H1 (cell line): Measurements from ENCODE around the gene SMYD3. TPM values are rescaled to one million over a fixed set of nuclear protein-coding genes. Genes with fewer than 3 reads are reported as not detected.

ENCODE experiments used
- CTCF ChIA-PET: fragments of 300-600 bp; sonication (Branson Sonifier 250); formaldehyde crosslinking; loops from one replicate; lab custom pipeline; 2021; ENCODE audit not compliant: partially characterized antibody; lab: Charles Lee
- POLR2A ChIA-PET: fragments of 300-600 bp; sonication (Branson Sonifier 250); formaldehyde crosslinking; loops from one replicate; lab custom pipeline; 2021; ENCODE audit warnings: inconsistent platforms; ENCODE audit not compliant: partially characterized antibody; lab: Charles Lee
- DNase-seq, 2 experiments: peaks; one replicate each; pipeline versions ENCODE4 v3.0.0 to v3.0.0-alpha.2; 2010 to 2022; ENCODE audit warnings: low spot score in 2 of 2, low read depth in 1 of 2, mixed read lengths in 1 of 2
- FAIRE-seq: peaks from 2 replicates; lab custom pipeline; 2011; peaks lifted over from hg19 to GRCh38; lab: Jason Lieb, UNC
- H2AFZ ChIP-seq: 2 replicates; pipeline ENCODE4 v1.8.1; 2012; ENCODE audit warnings: low read length, inconsistent platforms
- H2AK5ac ChIP-seq: 2 replicates; pipeline ENCODE4 v1.6.1; 2013; ENCODE audit warnings: low read depth, low read length
- H2BK120ac ChIP-seq: replicated peaks from 2 replicates; pipeline ENCODE3; 2013; ENCODE audit warnings: low read depth, low read length, inconsistent platforms
- H2BK12ac ChIP-seq: 2 replicates; pipeline ENCODE4 v1.6.1; 2013; ENCODE audit warnings: low read depth, low read length
- H2BK15ac ChIP-seq: 2 replicates; pipeline ENCODE4 v1.6.1; 2013; ENCODE audit warnings: low read length
- H2BK20ac ChIP-seq: 2 replicates; pipeline ENCODE4 v1.6.1; 2013; ENCODE audit warnings: low read length
- H2BK5ac ChIP-seq: 2 replicates; pipeline ENCODE4 v1.6.1; 2013; ENCODE audit warnings: low read depth, low read length
- H3K14ac ChIP-seq: 2 replicates; pipeline ENCODE4 v1.6.1; 2013; ENCODE audit warnings: inconsistent platforms; ENCODE audit not compliant: insufficient read length
- H3K18ac ChIP-seq: 2 replicates; pipeline ENCODE4 v1.6.1; 2013; ENCODE audit warnings: low read length; ENCODE audit errors: extremely low read depth
- H3K23ac ChIP-seq: 2 replicates; pipeline ENCODE4 v1.6.1; 2013; ENCODE audit warnings: inconsistent platforms; ENCODE audit not compliant: insufficient read length
- H3K23me2 ChIP-seq: 2 replicates; pipeline ENCODE4 v1.6.1; 2013; ENCODE audit warnings: low read depth, low read length
- H3K27ac ChIP-seq: 2 replicates; pipeline ENCODE4 v1.6.1; 2011; ENCODE audit warnings: low read depth, low read length, inconsistent platforms
- H3K27me3 ChIP-seq, 4 experiments: replicated peaks in 1 of 4; 1 replicate in 1 of 4; 2 replicates in 3 of 4; pipeline versions ENCODE4 v1.6.1 to v1.8.1; 2011 to 2013; ENCODE audit warnings: low read length in 3 of 4, mild to moderate bottlenecking in 3 of 4, inconsistent platforms in 2 of 4, mixed read lengths in 2 of 4, moderate library complexity in 1 of 4; ENCODE audit not compliant: control insufficient read depth in 3 of 4, insufficient read depth in 3 of 4; ENCODE audit errors: extremely low read depth in 1 of 4
- H3K36me3 ChIP-seq, 4 experiments: 2 replicates each; pipeline versions ENCODE4 v1.6.1 to v1.8.1; 2011 to 2013; ENCODE audit warnings: mild to moderate bottlenecking in 4 of 4, low read length in 3 of 4, moderate library complexity in 2 of 4, control low read depth in 1 of 4, inconsistent platforms in 1 of 4; ENCODE audit not compliant: insufficient read depth in 4 of 4, control insufficient read depth in 2 of 4
- H3K4ac ChIP-seq: replicated peaks from 2 replicates; pipeline ENCODE3; 2013; ENCODE audit warnings: low read length, low read depth, mixed read lengths, inconsistent platforms; ENCODE audit not compliant: insufficient read length
- H3K4me1 ChIP-seq, 4 experiments: replicated peaks in 1 of 4; 1 replicate in 1 of 4; 2 replicates in 3 of 4; pipeline versions ENCODE4 v1.6.1 to v1.8.1; 2011 to 2013; ENCODE audit warnings: low read length in 3 of 4, inconsistent platforms in 2 of 4, mixed read lengths in 1 of 4; ENCODE audit not compliant: insufficient read depth in 4 of 4, control insufficient read depth in 3 of 4
- H3K4me2 ChIP-seq, 2 experiments: 2 replicates each; pipeline versions ENCODE4 v1.6.1 to v1.8.1; 2011 to 2013; ENCODE audit warnings: low read depth in 2 of 2, low read length in 2 of 2, control low read depth in 1 of 2, inconsistent platforms in 1 of 2, mild to moderate bottlenecking in 1 of 2; ENCODE audit not compliant: insufficient read depth in 1 of 2
- H3K4me3 ChIP-seq, 4 experiments: fragments of 200-600, 300-600 bp in 1 of 4; sonication (generic), shearing (Covaris generic), sonication (Bioruptor Twin) in 1 of 4; 2 replicates each; pipeline versions ENCODE4 v1.5.1 to v1.8.1; 2011 to 2016; ENCODE audit warnings: low read length in 4 of 4, low read depth in 3 of 4, control low read depth in 2 of 4, inconsistent platforms in 2 of 4, mild to moderate bottlenecking in 2 of 4, mixed read lengths in 1 of 4, moderate library complexity in 1 of 4; ENCODE audit not compliant: insufficient read depth in 2 of 4; ENCODE audit errors: extremely low read depth in 1 of 4
- H3K56ac ChIP-seq: replicated peaks from 2 replicates; pipeline ENCODE3; 2013; ENCODE audit warnings: low read depth, mild to moderate bottlenecking, mixed read lengths, low read length, inconsistent platforms; ENCODE audit not compliant: insufficient read length
- H3K79me1 ChIP-seq: 2 replicates; pipeline ENCODE4 v1.6.1; 2013; ENCODE audit warnings: low read depth, low read length, control low read depth
- H3K79me2 ChIP-seq, 2 experiments: 2 replicates each; pipeline versions ENCODE4 v1.6.1 to v1.8.1; 2012 to 2013; ENCODE audit warnings: low read length in 2 of 2, mild to moderate bottlenecking in 2 of 2, inconsistent platforms in 1 of 2; ENCODE audit not compliant: insufficient read depth in 2 of 2, control insufficient read depth in 1 of 2
- H3K9ac ChIP-seq, 4 experiments: replicated peaks in 1 of 4; 1 replicate in 1 of 4; 2 replicates in 3 of 4; pipeline versions ENCODE4 v1.6.1 to v1.8.1; 2011 to 2013; ENCODE audit warnings: low read depth in 3 of 4, low read length in 3 of 4, control low read depth in 2 of 4, mild to moderate bottlenecking in 2 of 4, moderate library complexity in 2 of 4, inconsistent platforms in 1 of 4; ENCODE audit errors: extremely low read depth in 1 of 4
- H3K9me3 ChIP-seq, 2 experiments: 2 replicates each; pipeline versions ENCODE4 v1.6.1 to v1.8.1; 2012 to 2013; ENCODE audit warnings: mild to moderate bottlenecking in 2 of 2, moderate library complexity in 2 of 2, control low read depth in 1 of 2, inconsistent platforms in 1 of 2, low read depth in 1 of 2, low read length in 1 of 2, mixed read lengths in 1 of 2; ENCODE audit not compliant: insufficient read depth in 2 of 2
- H4K20me1 ChIP-seq, 2 experiments: replicated peaks in 1 of 2; 2 replicates each; pipeline versions ENCODE3 to v1.8.1; 2011 to 2013; ENCODE audit warnings: inconsistent platforms in 2 of 2, low read length in 2 of 2, mild to moderate bottlenecking in 1 of 2; ENCODE audit not compliant: insufficient read depth in 2 of 2, control insufficient read depth in 1 of 2
- H4K5ac ChIP-seq: 2 replicates; pipeline ENCODE4 v1.6.1; 2013; ENCODE audit warnings: low read length, low read depth, mixed read lengths, inconsistent platforms; ENCODE audit not compliant: insufficient read length
- H4K8ac ChIP-seq: 2 replicates; pipeline ENCODE4 v1.8.0; 2013; ENCODE audit warnings: mild to moderate bottlenecking, moderate library complexity, low read length, inconsistent platforms; ENCODE audit not compliant: insufficient read depth; ENCODE audit errors: extremely low read depth
- H4K91ac ChIP-seq: replicated peaks from 2 replicates; pipeline ENCODE3; 2013; ENCODE audit warnings: low read length, mixed read lengths, inconsistent platforms; ENCODE audit not compliant: insufficient read length
- CBX5 ChIP-seq: fragments of 300-800, 300-1000 bp; sonication (generic); IDR thresholded peaks from 2 replicates; pipeline ENCODE4 v1.7.1; 2016; ENCODE audit warnings: antibody characterized with exemption, low read length, low read depth
- CEBPB ChIP-seq: IDR thresholded peaks from 2 replicates; pipeline ENCODE4 v1.6.1; 2012; ENCODE audit warnings: low read depth, low read length
- FOSL1 ChIP-seq: IDR thresholded peaks from 2 replicates; pipeline ENCODE4 v1.6.1; 2011; ENCODE audit warnings: mild to moderate bottlenecking, low read depth, low read length, moderate library complexity; ENCODE audit not compliant: insufficient read depth
- JUN ChIP-seq: IDR thresholded peaks from 2 replicates; pipeline ENCODE4 v1.6.1; 2011; ENCODE audit warnings: low read depth, mild to moderate bottlenecking, improper control_type of control experiment, low read length
- POLR2A ChIP-seq, 2 experiments: IDR thresholded peaks; 1 replicate in 1 of 2; 2 replicates in 1 of 2; pipeline ENCODE4 v1.6.1; 2011; ENCODE audit warnings: low read depth in 2 of 2, low read length in 2 of 2, mild to moderate bottlenecking in 2 of 2; ENCODE audit errors: control extremely low read depth in 1 of 2
- POU5F1 ChIP-seq: IDR thresholded peaks from 2 replicates; pipeline ENCODE4 v1.6.1; 2011; ENCODE audit warnings: low read depth, mild to moderate bottlenecking, low read length, moderate library complexity
- RAD21 ChIP-seq, 2 experiments: IDR thresholded peaks in 1 of 2; conservative IDR thresholded peaks in 1 of 2; 2 replicates each; pipeline ENCODE4 v1.6.1; 2011; ENCODE audit warnings: low read depth in 2 of 2, low read length in 2 of 2, improper control_type of control experiment in 1 of 2, inconsistent platforms in 1 of 2, mild to moderate bottlenecking in 1 of 2, moderate library complexity in 1 of 2
- SP1 ChIP-seq: IDR thresholded peaks from 2 replicates; pipeline ENCODE4 v1.6.1; 2011; ENCODE audit warnings: low read depth, low read length
- TAF7 ChIP-seq: optimal IDR thresholded peaks from 2 replicates; pipeline ENCODE3; 2011; ENCODE audit warnings: low read depth, mild to moderate bottlenecking, inconsistent platforms, low read length, moderate library complexity, borderline replicate concordance
- TEAD4 ChIP-seq: IDR thresholded peaks from 2 replicates; pipeline ENCODE4 v1.6.1; 2012; ENCODE audit warnings: low read depth, low read length, inconsistent platforms, mixed read lengths
- ZNF274 ChIP-seq: IDR thresholded peaks from 2 replicates; pipeline ENCODE4 v1.7.0; 2012; ENCODE audit warnings: low read length, borderline replicate concordance; ENCODE audit errors: extremely low read depth
- WGBS, 2 experiments: shearing (Covaris generic) in 1 of 2; methylation state at CpG; one replicate each; pipeline versions ENCODE4 v1.1.6 to v1.1.7; 2013 to 2015; ENCODE audit warnings: low lambda C conversion rate in 2 of 2, mixed read lengths in 2 of 2, inconsistent platforms in 1 of 2, low coverage in 1 of 2, missing lambda C conversion rate in 1 of 2; ENCODE audit not compliant: insufficient replicate concordance in 2 of 2, insufficient coverage in 1 of 2, insufficient read length in 1 of 2; ENCODE audit errors: extremely low coverage in 1 of 2, missing lambda C conversion rate in 1 of 2; 5-methylcytosine and 5-hydroxymethylcytosine counted together
- polyA plus RNA-seq, 7 experiments: library from polyadenylated mRNA; depleted of rRNA in 3 of 7; stranded (reverse) in 5 of 7; unstranded in 2 of 7; fragments of >200 nt in 5 of 7; fragments of 200-250 nt in 2 of 7; gene quantifications; 1 replicate in 5 of 7; 2 replicates in 1 of 7; 4 replicates in 1 of 7; pipeline versions ENCODE4 v1.2.1 to v1.2.3, GENCODE V29; 2011 to 2013; ENCODE audit warnings: missing spikeins in 2 of 7, mixed read lengths in 2 of 7
- total RNA-seq: library from RNA; stranded (reverse); fragmentation: NEBNext Ultra II Directional; extraction: Animal tissue kit (Norgen Biotek cat#: 25700); gene quantifications from 2 replicates; pipeline ENCODE4 v1.2.1, GENCODE V29; 2021
- TF ChIP-seq, protein P1 (sequence below), 3 experiments: IDR thresholded peaks; 1 replicate in 2 of 3; 2 replicates in 1 of 3; pipeline versions ENCODE4 v1.5.1 to v1.6.1; 2011; ENCODE audit warnings: low read length in 3 of 3, mild to moderate bottlenecking in 3 of 3, inconsistent platforms in 2 of 3, low read depth in 1 of 3, moderate library complexity in 1 of 3; ENCODE audit not compliant: insufficient read depth in 1 of 3; ENCODE audit errors: control extremely low read depth in 1 of 3

SMYD3 gene
- total and polyA plus RNA-seq, 2 of the 8 experiments (the other 6 are each of a cell fraction or from before 2014, with no cell fraction given), result 17.3 to 25.4 TPM

DNA sequence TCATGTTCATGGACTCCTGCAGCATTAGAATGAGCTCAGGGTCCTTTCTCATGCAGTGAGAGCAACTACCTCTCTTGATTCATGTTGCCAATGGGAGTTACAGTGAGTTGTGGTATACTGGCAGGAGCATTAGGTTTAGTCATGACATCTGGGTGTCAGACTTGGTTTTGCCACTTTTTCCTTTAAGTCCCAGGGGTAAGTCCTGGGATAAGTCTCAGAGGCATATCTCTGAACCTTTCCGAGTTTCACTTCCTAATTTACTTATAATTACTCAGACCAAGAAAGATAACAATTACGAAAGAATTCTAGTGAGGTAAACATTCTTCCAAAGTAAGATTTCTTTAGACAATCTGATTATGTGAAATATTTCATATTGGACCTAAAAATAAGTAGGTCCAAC lies 606.0 kb downstream of the SMYD3 start:
- Histone ChIP-seq H3K4me1 (no peaks in the 10 kb centered on the region), H3K18ac (no peak overlapping the region), H4K8ac (no peak overlapping the region), H4K91ac (no peak overlapping the region), H3K79me1 (no peaks in the 10 kb centered on the region), H3K9me3 (peaks cover 7 to 15% of the 10 kb centered on the region in 2 experiments; a peak in 3 of 4 replicates), H2BK20ac (no peak overlapping the region), H3K9ac (0 out of 7 replicates have a peak overlapping the region, but pooled peaks of 1 of the 4 experiments have one; percentile 32), H3K23ac (no peak overlapping the region), H3K4me2 (no peak overlapping the region), H3K56ac (no peak overlapping the region), H2BK12ac (no peak overlapping the region), H3K36me3 (peaks cover 0 to 6% (median 0%) of the 10 kb centered on the region in 4 experiments; a peak in 1 of 8 replicates), H2AK5ac (no peak overlapping the region), H2BK5ac (no peak overlapping the region), H3K79me2 (no peaks in the 10 kb centered on the region), H3K4me3 (no peak overlapping the region), H2BK15ac (no peak overlapping the region), H3K23me2 (no peaks in the 10 kb centered on the region), H4K20me1 (no peaks in the 10 kb centered on the region), H3K14ac (no peak overlapping the region), H4K5ac (no peak overlapping the region), H3K4ac (no peak overlapping the region), H3K27me3 (no peaks in the 10 kb centered on the region), H2AFZ (no peak overlapping the region), H3K27ac (no peak overlapping the region), H2BK120ac (no peak overlapping the region)
- POLR2A ChIA-PET, result interaction anchor here (0.7 kb wide), 1 partner anchor 418 kb away, joined by 3 read pairs; no protein-coding TSS in a partner anchor
- CTCF ChIA-PET, result interaction anchor here (0.6 to 7.5 kb wide), 3 partner anchors 12 to 72 kb away, joined by 3 to 41 read pairs (median 3); no protein-coding TSS in a partner anchor
- DNase-seq, result no peak
- 86% methylated on average over 2 of the region's 2 CpGs; no CpG with 5 or more reads in 1 of the 2 experiments for WGBS, 2 experiments
- no peak for FAIRE-seq
- TF ChIP-seq JUN (no peak), CEBPB (no peak), ZNF274 (no peak), RAD21 (IDR thresholded peaks at IDR 0.05 in 1 of 2, conservative IDR thresholded peaks at IDR 0.05 in 1 of 2; ENCODE audit: low read depth in 2 of 2, low read length in 2 of 2) (no peak), POU5F1 (no peak), POLR2A (IDR thresholded peaks at IDR 0.05; ENCODE audit: control extremely low read depth in 1 of 2, low read depth in 2 of 2, low read length in 2 of 2) (no peak), SP1 (no peak), TAF7 (no peak), CBX5 (no peak), FOSL1 (no peak), TEAD4 (no peak)
- TF ChIP-seq, protein P1, sequence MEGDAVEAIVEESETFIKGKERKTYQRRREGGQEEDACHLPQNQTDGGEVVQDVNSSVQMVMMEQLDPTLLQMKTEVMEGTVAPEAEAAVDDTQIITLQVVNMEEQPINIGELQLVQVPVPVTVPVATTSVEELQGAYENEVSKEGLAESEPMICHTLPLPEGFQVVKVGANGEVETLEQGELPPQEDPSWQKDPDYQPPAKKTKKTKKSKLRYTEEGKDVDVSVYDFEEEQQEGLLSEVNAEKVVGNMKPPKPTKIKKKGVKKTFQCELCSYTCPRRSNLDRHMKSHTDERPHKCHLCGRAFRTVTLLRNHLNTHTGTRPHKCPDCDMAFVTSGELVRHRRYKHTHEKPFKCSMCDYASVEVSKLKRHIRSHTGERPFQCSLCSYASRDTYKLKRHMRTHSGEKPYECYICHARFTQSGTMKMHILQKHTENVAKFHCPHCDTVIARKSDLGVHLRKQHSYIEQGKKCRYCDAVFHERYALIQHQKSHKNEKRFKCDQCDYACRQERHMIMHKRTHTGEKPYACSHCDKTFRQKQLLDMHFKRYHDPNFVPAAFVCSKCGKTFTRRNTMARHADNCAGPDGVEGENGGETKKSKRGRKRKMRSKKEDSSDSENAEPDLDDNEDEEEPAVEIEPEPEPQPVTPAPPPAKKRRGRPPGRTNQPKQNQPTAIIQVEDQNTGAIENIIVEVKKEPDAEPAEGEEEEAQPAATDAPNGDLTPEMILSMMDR (IDR thresholded peaks at IDR 0.05; ENCODE audit: control extremely low read depth in 1 of 3, insufficient read depth in 1 of 3, low read depth in 1 of 3, low read length in 3 of 3), result no peak
